Astrocyte of the cerebellum (primary cell): ENCODE data around the gene NUF2.

Source experiments
- DNase-seq: peaks from one replicate; pipeline ENCODE4 v3.0.0-alpha.2; 2011; ENCODE audit warnings: low read depth
- H3K4me3 ChIP-seq: 2 replicates; pipeline ENCODE4 v1.5.1; 2011; ENCODE audit warnings: mild to moderate bottlenecking, low read depth, low read length, moderate library complexity
- CTCF ChIP-seq: IDR thresholded peaks from 2 replicates; pipeline ENCODE4 v1.5.1; 2012; ENCODE audit warnings: low read length, low read depth, moderate library complexity, mild to moderate bottlenecking; ENCODE audit errors: missing control alignments
- in situ Hi-C: cut with HindIII; loops from 2 replicates; pipeline ENCODE4 v1.10.0; 2017; ENCODE audit warnings: low sequenced_read_pairs

The NUF2 gene

GRCh38 chr1:163295949-163296348 is 25.8 kb upstream of the NUF2 start:
- in situ Hi-C loops = no loop called here
- no peak for TF ChIP-seq CTCF
- H3K4me3 ChIP-seq = no peak overlapping the region
- DNase-seq = no peak

GRCh38 chr1:163296504-163297263 is 25.1 kb upstream of the NUF2 start:
- H3K4me3 ChIP-seq = no peak overlapping the region
- DNase-seq = no peak
- in situ Hi-C loops = no loop called here
- TF ChIP-seq CTCF = no peak

- no peak for DNase-seq
- H3K4me3 ChIP-seq = no peak overlapping the region
- in situ Hi-C loops = no loop called here
- no peak for TF ChIP-seq CTCF
Measured at GRCh38 chr1:163298365-163298764, 23.4 kb upstream of the NUF2 start.

GRCh38 chr1:163300568-163300967 is 21.2 kb upstream of the NUF2 start:
- no peak for TF ChIP-seq CTCF

GRCh38 chr1:163303561-163303960 is 18.2 kb upstream of the NUF2 start:
- no peak for DNase-seq
- in situ Hi-C loops = loop anchor here (25.0 kb wide), 1 partner anchor 441 kb away; the partner anchor contains the start of gene CCDC190
- no peak for TF ChIP-seq CTCF
- no peak overlapping the region for H3K4me3 ChIP-seq

More at GRCh38 chr1:163300568-163300967, 21.2 kb upstream of the NUF2 start:
- DNase-seq = no peak
- H3K4me3 ChIP-seq = no peak overlapping the region
- in situ Hi-C loops = loop anchor here (25.0 kb wide), 1 partner anchor 438 kb away; the partner anchor contains the start of gene CCDC190

GRCh38 chr1:163305441-163305840 is 16.3 kb upstream of the NUF2 start:
- H3K4me3 ChIP-seq = no peak overlapping the region
- no peak for DNase-seq
- in situ Hi-C loops = loop anchor here (25.0 kb wide), 1 partner anchor 443 kb away; the partner anchor contains the start of gene CCDC190
- no peak for TF ChIP-seq CTCF
